ENCODE data around the gene NDFIP1.

The NDFIP1 gene, protein sequence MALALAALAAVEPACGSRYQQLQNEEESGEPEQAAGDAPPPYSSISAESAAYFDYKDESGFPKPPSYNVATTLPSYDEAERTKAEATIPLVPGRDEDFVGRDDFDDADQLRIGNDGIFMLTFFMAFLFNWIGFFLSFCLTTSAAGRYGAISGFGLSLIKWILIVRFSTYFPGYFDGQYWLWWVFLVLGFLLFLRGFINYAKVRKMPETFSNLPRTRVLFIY

GRCh38 chr5:142108432-142109330 lies at the start of gene NDFIP1:
TSS of gene NDFIP1 (plus strand) at chr5:142108779. CDS start at chr5:142108975, 196 bp downstream.
- Histone ChIP-seq H3K36me3 (ENCODE audit: control insufficient read depth in 1 of 2, insufficient read depth in 2 of 2, low read length in 2 of 2) (no peaks in the 10 kb centered on the region), H3K4me3 (ENCODE audit: low read depth in 1 of 2, low read length in 2 of 2) (peak within 1 kb of the TSS; percentile 80 to 94), H3K9me3 (ENCODE audit: control insufficient read depth in 1 of 2, low read length in 2 of 2) (no peaks in the 10 kb centered on the region), H3K4me1 (ENCODE audit: control insufficient read depth in 1 of 2, insufficient read depth in 2 of 2, low read length in 2 of 2) (peaks cover 22% of the 10 kb centered on the region in 2 donors), H3K27ac (ENCODE audit: low read depth, low read length) (peak within 1 kb of the TSS; percentile 95), H3K9ac (ENCODE audit: low read depth in 1 of 2, low read length in 2 of 2) (peak within 1 kb of the TSS; percentile 77 to 78), H3K27me3 (ENCODE audit: control insufficient read depth in 1 of 2, insufficient read depth in 2 of 2, low read length in 2 of 2) (no peaks in the 10 kb centered on the region)

GRCh38 chr5:142059304-142059940 lies 49.2 kb upstream of the NDFIP1 start:
- Histone ChIP-seq H3K27ac (ENCODE audit: low read depth, low read length) (no peak overlapping the region), H3K27me3 (ENCODE audit: control insufficient read depth in 1 of 2, insufficient read depth in 2 of 2, low read length in 2 of 2) (no peaks in the 10 kb centered on the region), H3K9me3 (ENCODE audit: control insufficient read depth in 1 of 2, low read length in 2 of 2) (no peaks in the 10 kb centered on the region), H3K4me1 (ENCODE audit: control insufficient read depth in 1 of 2, insufficient read depth in 2 of 2, low read length in 2 of 2) (peaks cover 4 to 8% of the 10 kb centered on the region in 2 donors), H3K36me3 (ENCODE audit: control insufficient read depth in 1 of 2, insufficient read depth in 2 of 2, low read length in 2 of 2) (no peaks in the 10 kb centered on the region), H3K4me3 (ENCODE audit: low read depth in 1 of 2, low read length in 2 of 2) (no peak overlapping the region), H3K9ac (ENCODE audit: low read depth in 1 of 2, low read length in 2 of 2) (no peak overlapping the region)

- no peak overlapping the region for H3K27ac ChIP-seq (ENCODE audit: low read depth, low read length)
- H3K9ac ChIP-seq (ENCODE audit: low read depth in 1 of 2, low read length in 2 of 2): no peak overlapping the region
- no peaks in the 10 kb centered on the region for H3K27me3 ChIP-seq (ENCODE audit: control insufficient read depth in 1 of 2, insufficient read depth in 2 of 2, low read length in 2 of 2)
- no peak overlapping the region for H3K4me3 ChIP-seq (ENCODE audit: low read depth in 1 of 2, low read length in 2 of 2)
- H3K9me3 ChIP-seq (ENCODE audit: control insufficient read depth in 1 of 2, low read length in 2 of 2): no peaks in the 10 kb centered on the region
- peaks cover 4 to 8% of the 10 kb centered on the region in 2 donors for H3K4me1 ChIP-seq (ENCODE audit: control insufficient read depth in 1 of 2, insufficient read depth in 2 of 2, low read length in 2 of 2)
- H3K36me3 ChIP-seq (ENCODE audit: control insufficient read depth in 1 of 2, insufficient read depth in 2 of 2, low read length in 2 of 2): no peaks in the 10 kb centered on the region
These were observed 45.2 kb upstream of the NDFIP1 start for GRCh38 chr5:142063376-142063775.

DNA sequence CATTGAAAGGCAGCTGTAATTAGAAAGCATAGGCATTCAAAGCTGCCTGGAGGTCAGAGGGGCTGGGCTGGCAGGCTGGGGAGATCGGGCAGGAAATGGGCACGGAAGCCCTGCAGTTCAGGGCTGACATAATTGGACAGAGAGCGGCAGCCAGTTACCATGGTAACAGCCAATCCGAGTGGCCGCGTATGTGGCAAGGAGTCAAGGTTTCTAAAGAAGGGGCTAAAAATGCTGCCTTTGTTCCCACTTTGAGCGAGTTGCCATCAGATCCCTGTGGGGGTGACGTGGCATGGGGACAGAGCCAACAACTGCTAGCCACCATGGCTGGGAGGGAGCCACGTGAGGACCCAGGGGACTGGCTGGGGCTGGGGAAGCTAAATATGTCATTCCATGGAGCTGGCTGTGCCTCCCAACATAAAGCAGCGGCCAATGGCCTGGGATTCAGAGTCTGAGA lies 44.7 kb upstream of the NDFIP1 start:
- H3K4me3 ChIP-seq (ENCODE audit: low read depth in 1 of 2, low read length in 2 of 2): peak overlapping the region in 1 of 2 donors; percentile 21
- H3K4me1 ChIP-seq (ENCODE audit: control insufficient read depth in 1 of 2, insufficient read depth in 2 of 2, low read length in 2 of 2): peaks cover 4 to 8% of the 10 kb centered on the region in 2 donors
- H3K36me3 ChIP-seq (ENCODE audit: control insufficient read depth in 1 of 2, insufficient read depth in 2 of 2, low read length in 2 of 2): no peaks in the 10 kb centered on the region
- no peaks in the 10 kb centered on the region for H3K9me3 ChIP-seq (ENCODE audit: control insufficient read depth in 1 of 2, low read length in 2 of 2)
- no peak overlapping the region for H3K27ac ChIP-seq (ENCODE audit: low read depth, low read length)
- H3K27me3 ChIP-seq (ENCODE audit: control insufficient read depth in 1 of 2, insufficient read depth in 2 of 2, low read length in 2 of 2): no peaks in the 10 kb centered on the region
- H3K9ac ChIP-seq (ENCODE audit: low read depth in 1 of 2, low read length in 2 of 2): no peak overlapping the region

DNA sequence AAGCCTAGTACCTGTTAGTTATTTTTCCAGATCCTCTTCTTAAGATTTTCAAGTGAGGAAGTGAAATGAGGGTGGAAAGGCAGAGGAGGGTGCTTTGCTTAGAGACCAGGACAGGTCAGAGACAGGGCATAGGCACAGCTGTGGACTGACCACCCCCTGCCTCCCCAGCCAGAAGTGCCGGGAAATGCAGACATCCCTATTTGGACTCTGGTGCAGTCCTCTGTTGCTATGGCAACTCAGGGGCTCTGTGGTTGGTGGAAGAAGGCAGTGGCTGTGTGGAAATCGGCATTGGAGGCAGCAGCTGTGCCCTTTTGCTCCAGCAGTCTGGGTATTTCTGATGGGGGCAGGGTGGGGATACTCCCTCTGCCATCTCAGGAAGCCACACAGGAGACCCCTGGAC lies 43.3 kb upstream of the NDFIP1 start:
- H3K9me3 ChIP-seq (ENCODE audit: control insufficient read depth in 1 of 2, low read length in 2 of 2): no peaks in the 10 kb centered on the region
- peaks cover 4 to 8% of the 10 kb centered on the region in 2 donors for H3K4me1 ChIP-seq (ENCODE audit: control insufficient read depth in 1 of 2, insufficient read depth in 2 of 2, low read length in 2 of 2)
- no peak overlapping the region for H3K4me3 ChIP-seq (ENCODE audit: low read depth in 1 of 2, low read length in 2 of 2)
- no peak overlapping the region for H3K9ac ChIP-seq (ENCODE audit: low read depth in 1 of 2, low read length in 2 of 2)
- no peak overlapping the region for H3K27ac ChIP-seq (ENCODE audit: low read depth, low read length)
- H3K36me3 ChIP-seq (ENCODE audit: control insufficient read depth in 1 of 2, insufficient read depth in 2 of 2, low read length in 2 of 2): no peaks in the 10 kb centered on the region
- no peaks in the 10 kb centered on the region for H3K27me3 ChIP-seq (ENCODE audit: control insufficient read depth in 1 of 2, insufficient read depth in 2 of 2, low read length in 2 of 2)

GRCh38 chr5:142069606-142070399 lies 38.8 kb upstream of the NDFIP1 start:
- no peaks in the 10 kb centered on the region for H3K4me1 ChIP-seq (ENCODE audit: control insufficient read depth in 1 of 2, insufficient read depth in 2 of 2, low read length in 2 of 2)
- H3K36me3 ChIP-seq (ENCODE audit: control insufficient read depth in 1 of 2, insufficient read depth in 2 of 2, low read length in 2 of 2): no peaks in the 10 kb centered on the region
- no peak overlapping the region for H3K4me3 ChIP-seq (ENCODE audit: low read depth in 1 of 2, low read length in 2 of 2)
- no peak overlapping the region for H3K9ac ChIP-seq (ENCODE audit: low read depth in 1 of 2, low read length in 2 of 2)
- H3K27ac ChIP-seq (ENCODE audit: low read depth, low read length): no peak overlapping the region
- no peaks in the 10 kb centered on the region for H3K27me3 ChIP-seq (ENCODE audit: control insufficient read depth in 1 of 2, insufficient read depth in 2 of 2, low read length in 2 of 2)
- no peaks in the 10 kb centered on the region for H3K9me3 ChIP-seq (ENCODE audit: control insufficient read depth in 1 of 2, low read length in 2 of 2)

GRCh38 chr5:142070734-142071133 lies 37.8 kb upstream of the NDFIP1 start:
- H3K27ac ChIP-seq (ENCODE audit: low read depth, low read length): no peak overlapping the region
- no peaks in the 10 kb centered on the region for H3K4me1 ChIP-seq (ENCODE audit: control insufficient read depth in 1 of 2, insufficient read depth in 2 of 2, low read length in 2 of 2)
- no peaks in the 10 kb centered on the region for H3K9me3 ChIP-seq (ENCODE audit: control insufficient read depth in 1 of 2, low read length in 2 of 2)
- H3K36me3 ChIP-seq (ENCODE audit: control insufficient read depth in 1 of 2, insufficient read depth in 2 of 2, low read length in 2 of 2): no peaks in the 10 kb centered on the region
- H3K4me3 ChIP-seq (ENCODE audit: low read depth in 1 of 2, low read length in 2 of 2): no peak overlapping the region
- H3K9ac ChIP-seq (ENCODE audit: low read depth in 1 of 2, low read length in 2 of 2): no peak overlapping the region
- no peaks in the 10 kb centered on the region for H3K27me3 ChIP-seq (ENCODE audit: control insufficient read depth in 1 of 2, insufficient read depth in 2 of 2, low read length in 2 of 2)

DNA sequence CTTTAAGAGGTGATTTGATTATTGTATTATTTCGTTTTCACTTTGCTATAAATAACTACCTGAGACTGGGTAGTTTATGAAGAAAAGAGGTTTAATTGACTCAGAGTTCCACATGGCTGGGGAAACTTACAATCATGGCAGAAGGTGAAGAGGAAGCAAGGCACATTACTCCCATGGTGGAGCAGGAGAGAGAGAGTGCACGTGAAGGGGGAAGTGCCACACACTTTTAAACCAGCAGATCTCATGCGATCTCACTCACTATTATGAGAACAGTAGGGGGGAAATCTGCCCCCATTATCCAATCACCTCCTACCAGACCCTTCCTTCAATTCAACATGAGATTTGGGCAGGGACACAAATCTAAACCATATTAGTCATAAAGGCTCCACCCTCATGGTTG lies 36.1 kb upstream of the NDFIP1 start:
- H3K36me3 ChIP-seq (ENCODE audit: control insufficient read depth in 1 of 2, insufficient read depth in 2 of 2, low read length in 2 of 2): no peaks in the 10 kb centered on the region
- no peak overlapping the region for H3K9ac ChIP-seq (ENCODE audit: low read depth in 1 of 2, low read length in 2 of 2)
- no peak overlapping the region for H3K4me3 ChIP-seq (ENCODE audit: low read depth in 1 of 2, low read length in 2 of 2)
- no peaks in the 10 kb centered on the region for H3K27me3 ChIP-seq (ENCODE audit: control insufficient read depth in 1 of 2, insufficient read depth in 2 of 2, low read length in 2 of 2)
- H3K4me1 ChIP-seq (ENCODE audit: control insufficient read depth in 1 of 2, insufficient read depth in 2 of 2, low read length in 2 of 2): no peaks in the 10 kb centered on the region
- H3K27ac ChIP-seq (ENCODE audit: low read depth, low read length): no peak overlapping the region
- no peaks in the 10 kb centered on the region for H3K9me3 ChIP-seq (ENCODE audit: control insufficient read depth in 1 of 2, low read length in 2 of 2)

- Histone ChIP-seq H3K27me3 (ENCODE audit: control insufficient read depth in 1 of 2, insufficient read depth in 2 of 2, low read length in 2 of 2) (no peaks in the 10 kb centered on the region), H3K9ac (ENCODE audit: low read depth in 1 of 2, low read length in 2 of 2) (no peak overlapping the region), H3K36me3 (ENCODE audit: control insufficient read depth in 1 of 2, insufficient read depth in 2 of 2, low read length in 2 of 2) (no peaks in the 10 kb centered on the region), H3K4me3 (ENCODE audit: low read depth in 1 of 2, low read length in 2 of 2) (no peak overlapping the region), H3K27ac (ENCODE audit: low read depth, low read length) (no peak overlapping the region), H3K4me1 (ENCODE audit: control insufficient read depth in 1 of 2, insufficient read depth in 2 of 2, low read length in 2 of 2) (no peaks in the 10 kb centered on the region), H3K9me3 (ENCODE audit: control insufficient read depth in 1 of 2, low read length in 2 of 2) (no peaks in the 10 kb centered on the region)
These were observed 35.1 kb upstream of the NDFIP1 start for GRCh38 chr5:142073362-142073988.
